HCT116 (cell line): ENCODE results near the gene RNF227. TPM values are rescaled to one million over a fixed set of nuclear protein-coding genes. Genes with fewer than 3 reads are reported as not detected.

ENCODE experiments used
- ATAC-seq: fragments of 200-7000 bp; cut with Tn5 transposase; 2 replicates; pipeline ENCODE4 v1.9.1; 2020; ENCODE audit warnings: mild to moderate bottlenecking, moderate library complexity
- BruUV-seq: library from RNA; stranded (reverse); fragments of 400-500 nt; replicated peaks from 2 replicates; lab custom pipeline; 2021; lab: Mats Ljungman, UMichigan
- CTCF ChIA-PET: fragments of 300-600 bp; sonication (Branson Sonifier 250); formaldehyde crosslinking; loops from one replicate; lab custom pipeline; 2021; ENCODE audit warnings: antibody characterized with exemption; lab: Charles Lee
- POLR2A ChIA-PET: fragments of 300-600, 350-600 bp; sonication (Branson Sonifier 250); formaldehyde crosslinking; loops from one replicate; lab custom pipeline; 2021; ENCODE audit warnings: antibody characterized with exemption; lab: Charles Lee
- RAD21 ChIA-PET, 2 experiments: fragments of 300-600 bp; sonication (Branson Sonifier 250); formaldehyde crosslinking; loops; one replicate each; lab custom pipeline; 2023; ENCODE audit warnings: low total read pairs in 2 of 2; ENCODE audit not compliant: uncharacterized antibody in 2 of 2, unreplicated experiment in 2 of 2, low non-redundant PET in 1 of 2; lab: Charles Lee
- DNase-seq: peaks from one replicate; pipeline ENCODE4 v3.0.0-alpha.2; 2010; ENCODE audit warnings: low read depth, low spot score
- H2AFZ ChIP-seq: fragments of 200-600 bp; shearing (Covaris generic), sonication (generic); 2 replicates; pipeline ENCODE4 v1.6.1; 2017; ENCODE audit warnings: low read depth, mixed run types, mixed read lengths, antibody characterized with exemption, low read length; ENCODE audit not compliant: poor library complexity, severe bottlenecking
- H3K27ac ChIP-seq: 2 replicates; pipeline ENCODE4 v1.5.1; 2012; ENCODE audit warnings: low read depth, low read length
- H3K27me3 ChIP-seq: fragments of 200-600 bp; sonication (generic); 2 replicates; pipeline ENCODE4 v1.6.1; 2016; ENCODE audit warnings: mixed run types, low read length, mixed read lengths; ENCODE audit not compliant: insufficient read depth
- H3K36me3 ChIP-seq, 2 experiments: fragments of 200-500 bp in 1 of 2; fragments of 200-600 bp in 1 of 2; sonication (Bioruptor generic) in 1 of 2; sonication (generic) in 1 of 2; 2 replicates each; pipeline versions ENCODE4 v1.5.1 to v1.6.1; 2014 to 2016; ENCODE audit warnings: low read length in 2 of 2, inconsistent platforms in 1 of 2, mixed read lengths in 1 of 2, mixed run types in 1 of 2; ENCODE audit not compliant: insufficient read depth in 2 of 2, control insufficient read depth in 1 of 2
- H3K4me1 ChIP-seq, 2 experiments: fragments of 200-600 bp in 1 of 2; sonication (generic) in 1 of 2; 2 replicates each; pipeline versions ENCODE4 v1.5.1 to v1.6.1; 2012 to 2017; ENCODE audit warnings: low read length in 2 of 2, inconsistent platforms in 1 of 2, mild to moderate bottlenecking in 1 of 2, mixed read lengths in 1 of 2, mixed run types in 1 of 2, moderate library complexity in 1 of 2; ENCODE audit not compliant: insufficient read depth in 2 of 2, control insufficient read depth in 1 of 2
- H3K4me2 ChIP-seq: fragments of 200-600 bp; sonication (generic); 2 replicates; pipeline ENCODE4 v1.6.1; 2017; ENCODE audit warnings: mixed run types, low read length, mixed read lengths
- H3K4me3 ChIP-seq, 2 experiments: fragments of 200-600 bp in 1 of 2; sonication (generic) in 1 of 2; replicated peaks in 1 of 2; 2 replicates each; pipeline ENCODE4 v1.5.1; 2011 to 2016; ENCODE audit warnings: low read length in 2 of 2, control low read depth in 1 of 2, low read depth in 1 of 2, mild to moderate bottlenecking in 1 of 2, mixed read lengths in 1 of 2, mixed run types in 1 of 2
- H3K79me2 ChIP-seq: fragments of 200-600 bp; sonication (generic); 2 replicates; pipeline ENCODE4 v1.6.1; 2017; ENCODE audit warnings: mild to moderate bottlenecking, mixed run types, low read length, moderate library complexity, mixed read lengths; ENCODE audit not compliant: insufficient read depth
- H3K9ac ChIP-seq: fragments of 200-600 bp; sonication (generic); 2 replicates; pipeline ENCODE4 v1.6.1; 2016; ENCODE audit warnings: low read length, mixed read lengths
- H3K9me2 ChIP-seq: fragments of 200-600 bp; sonication (generic), shearing (Covaris generic); 2 replicates; pipeline ENCODE4 v1.6.1; 2017; ENCODE audit warnings: mixed run types, mild to moderate bottlenecking, moderate library complexity; ENCODE audit not compliant: insufficient read depth
- H3K9me3 ChIP-seq, 2 experiments: fragments of 200-500 bp in 1 of 2; fragments of 200-600 bp in 1 of 2; sonication (Bioruptor generic) in 1 of 2; sonication (generic) in 1 of 2; 2 replicates each; pipeline ENCODE4 v1.6.1; 2014 to 2017; ENCODE audit warnings: low read length in 2 of 2, mixed read lengths in 2 of 2, inconsistent platforms in 1 of 2, low read depth in 1 of 2, mild to moderate bottlenecking in 1 of 2, mixed run types in 1 of 2, moderate library complexity in 1 of 2; ENCODE audit not compliant: control insufficient read depth in 1 of 2, insufficient read depth in 1 of 2
- H4K20me1 ChIP-seq: fragments of 200-600 bp; sonication (generic), shearing (Covaris generic); 2 replicates; pipeline ENCODE4 v1.6.1; 2017; ENCODE audit warnings: mixed run types, mild to moderate bottlenecking, moderate library complexity; ENCODE audit not compliant: insufficient read depth
- ELF1 ChIP-seq: IDR thresholded peaks from 2 replicates; pipeline ENCODE4 v1.6.1; 2012; ENCODE audit warnings: low read depth, borderline replicate concordance
- EZH2 ChIP-seq: fragments of 200-600 bp; sonication (generic); IDR thresholded peaks from 2 replicates; pipeline ENCODE4 v1.6.1; 2017; ENCODE audit warnings: antibody characterized with exemption, mixed run types
- EZH2phosphoT487 ChIP-seq: fragments of 200-600 bp; IDR thresholded peaks from 2 replicates; pipeline ENCODE4 v1.6.1; 2018; ENCODE audit warnings: antibody characterized with exemption, borderline replicate concordance
- FOSL1 ChIP-seq: IDR thresholded peaks from 2 replicates; pipeline ENCODE4 v1.6.1; 2012; ENCODE audit warnings: low read depth
- POLR2AphosphoS5 ChIP-seq: IDR thresholded peaks from 2 replicates; pipeline ENCODE4 v1.6.1; 2011; ENCODE audit warnings: mild to moderate bottlenecking, low read depth, low read length, moderate library complexity
- RAD21 ChIP-seq: IDR thresholded peaks from 2 replicates; pipeline ENCODE4 v1.6.1; 2012; ENCODE audit warnings: low read depth, mild to moderate bottlenecking
- SIN3A ChIP-seq: IDR thresholded peaks from 2 replicates; pipeline ENCODE4 v1.6.1; 2012; ENCODE audit warnings: low read depth
- SP1 ChIP-seq: IDR thresholded peaks from 2 replicates; pipeline ENCODE4 v1.6.1; 2012; ENCODE audit warnings: low read depth
- TCF7L2 ChIP-seq: IDR thresholded peaks from 2 replicates; pipeline ENCODE4 v1.7.0; 2011; ENCODE audit warnings: borderline replicate concordance, inconsistent platforms; ENCODE audit not compliant: insufficient read depth, insufficient read length; ENCODE audit errors: extremely low read depth
- intact Hi-C: fragments of 100-400 bp; cut with micrococcal nuclease; formaldehyde crosslinking; loops from 2 replicates; pipeline ENCODE4 v1.10.0; 2022
- total RNA-seq: library from RNA; stranded (reverse); gene quantifications from one replicate; pipeline ENCODE4 v1.2.1, GENCODE V29; 2021; ENCODE audit not compliant: unreplicated experiment
- TF ChIP-seq, protein P1 (sequence below): IDR thresholded peaks from 2 replicates; pipeline ENCODE4 v1.6.1; 2012
- TF ChIP-seq, protein P2 (sequence below), 3 experiments: fragments of 200-600 bp in 1 of 3; sonication (generic) in 1 of 3; IDR thresholded peaks in 2 of 3; conservative IDR thresholded peaks in 1 of 3; 2 replicates each; pipeline ENCODE4 v1.5.1; 2012 to 2017; ENCODE audit warnings: low read depth in 2 of 3, low read length in 2 of 3, antibody characterized with exemption in 1 of 3, borderline replicate concordance in 1 of 3, control low read depth in 1 of 3, mild to moderate bottlenecking in 1 of 3, mixed read lengths in 1 of 3, mixed run types in 1 of 3, moderate library complexity in 1 of 3; ENCODE audit not compliant: insufficient read depth in 1 of 3

Gene RNF227
- total RNA-seq, 1 experiment from 2014 or later: 0.74 TPM

DNA sequence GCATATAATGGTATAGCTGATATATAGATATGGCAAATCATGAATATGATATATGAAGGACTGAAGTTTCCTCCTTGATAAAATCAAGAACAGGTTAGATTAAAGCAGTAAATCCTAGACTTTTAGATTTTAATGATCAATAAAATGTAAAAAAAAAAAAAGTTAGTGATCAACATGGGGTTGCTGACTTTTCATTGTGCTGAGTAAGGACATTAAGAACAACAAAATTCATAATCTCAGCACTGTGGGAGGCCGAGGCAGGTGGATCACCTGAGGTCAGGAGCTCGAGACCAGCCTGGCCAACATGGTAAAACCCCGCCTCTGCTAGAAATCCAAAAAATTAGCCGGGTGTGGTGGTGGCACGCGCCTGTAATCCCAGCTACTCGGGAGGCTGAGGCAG, 37.9 kb downstream of the RNF227 start:
- RAD21 ChIA-PET: no interaction called here
- ATAC-seq (no peak), DNase-seq (no peak)
- peaks cover 0 to 3% of the 10 kb centered on the region in 2 experiments; a peak in 2 of 4 replicates for H3K36me3 ChIP-seq
- no peak overlapping the region for H3K4me3 ChIP-seq
- no peak overlapping the region for H2AFZ ChIP-seq
- H3K9me2 ChIP-seq: no peaks in the 10 kb centered on the region
- H3K4me2 ChIP-seq: no peak overlapping the region
- no peaks in the 10 kb centered on the region for H3K4me1 ChIP-seq
- CTCF ChIA-PET: no interaction called here
- no TSS peak for BruUV-seq
- TF ChIP-seq EZH2phosphoT487 (no peak), SP1 (no peak), RAD21 (no peak)
- TF ChIP-seq, protein P1, sequence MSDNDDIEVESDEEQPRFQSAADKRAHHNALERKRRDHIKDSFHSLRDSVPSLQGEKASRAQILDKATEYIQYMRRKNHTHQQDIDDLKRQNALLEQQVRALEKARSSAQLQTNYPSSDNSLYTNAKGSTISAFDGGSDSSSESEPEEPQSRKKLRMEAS: no peak
- H3K9me3 ChIP-seq: no peaks in the 10 kb centered on the region
- no peaks in the 10 kb centered on the region for H3K79me2 ChIP-seq
- POLR2A ChIA-PET: no interaction called here
- intact Hi-C loops: no loop called here
- H3K27me3 ChIP-seq: no peaks in the 10 kb centered on the region
- H3K9ac ChIP-seq: no peak overlapping the region
- no peaks in the 10 kb centered on the region for H4K20me1 ChIP-seq
- H3K27ac ChIP-seq: no peak overlapping the region

DNA sequence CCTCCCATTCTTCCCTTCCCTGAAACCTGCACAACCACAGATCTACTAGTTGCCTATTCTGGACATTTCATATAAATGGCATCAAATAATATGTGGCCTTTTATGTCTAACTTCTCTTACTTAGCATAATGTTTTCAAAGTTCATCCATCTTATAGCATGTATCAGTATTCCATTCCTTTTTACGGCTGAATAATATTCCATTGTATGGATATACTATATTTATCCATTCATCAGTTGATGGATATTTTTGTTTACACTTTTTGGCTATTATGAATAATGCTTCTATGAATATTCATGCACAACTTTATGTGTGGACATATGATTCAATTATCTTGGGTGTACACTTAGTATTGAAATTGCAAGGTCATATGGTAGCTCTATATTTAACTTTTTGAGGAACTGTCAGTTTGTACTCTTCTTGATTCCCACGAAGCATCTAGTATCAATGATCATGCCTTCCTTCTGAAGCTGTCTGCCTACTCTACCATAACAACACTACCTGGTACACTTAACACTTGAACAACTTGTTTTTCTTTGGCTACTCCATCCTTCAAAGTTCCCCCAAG, 40.2 kb downstream of the RNF227 start:
- H3K4me3 ChIP-seq: no peak overlapping the region
- ChIA-PET RAD21 (no interaction called here), POLR2A (interaction anchor here (1.0 kb wide), 1 partner anchor 11 kb away, joined by 4 read pairs; no protein-coding TSS in a partner anchor), CTCF (no interaction called here)
- peaks cover 0 to 3% of the 10 kb centered on the region in 2 experiments; a peak in 2 of 4 replicates for H3K36me3 ChIP-seq
- H3K4me2 ChIP-seq: no peak overlapping the region
- H3K9me3 ChIP-seq: no peaks in the 10 kb centered on the region
- no peak for DNase-seq
- H3K9me2 ChIP-seq: no peaks in the 10 kb centered on the region
- TF ChIP-seq ELF1 (no peak), EZH2phosphoT487 (no peak), POLR2AphosphoS5 (no peak), TCF7L2 (no peak), FOSL1 (no peak), SIN3A (no peak), EZH2 (no peak)
- TF ChIP-seq, protein P2, sequence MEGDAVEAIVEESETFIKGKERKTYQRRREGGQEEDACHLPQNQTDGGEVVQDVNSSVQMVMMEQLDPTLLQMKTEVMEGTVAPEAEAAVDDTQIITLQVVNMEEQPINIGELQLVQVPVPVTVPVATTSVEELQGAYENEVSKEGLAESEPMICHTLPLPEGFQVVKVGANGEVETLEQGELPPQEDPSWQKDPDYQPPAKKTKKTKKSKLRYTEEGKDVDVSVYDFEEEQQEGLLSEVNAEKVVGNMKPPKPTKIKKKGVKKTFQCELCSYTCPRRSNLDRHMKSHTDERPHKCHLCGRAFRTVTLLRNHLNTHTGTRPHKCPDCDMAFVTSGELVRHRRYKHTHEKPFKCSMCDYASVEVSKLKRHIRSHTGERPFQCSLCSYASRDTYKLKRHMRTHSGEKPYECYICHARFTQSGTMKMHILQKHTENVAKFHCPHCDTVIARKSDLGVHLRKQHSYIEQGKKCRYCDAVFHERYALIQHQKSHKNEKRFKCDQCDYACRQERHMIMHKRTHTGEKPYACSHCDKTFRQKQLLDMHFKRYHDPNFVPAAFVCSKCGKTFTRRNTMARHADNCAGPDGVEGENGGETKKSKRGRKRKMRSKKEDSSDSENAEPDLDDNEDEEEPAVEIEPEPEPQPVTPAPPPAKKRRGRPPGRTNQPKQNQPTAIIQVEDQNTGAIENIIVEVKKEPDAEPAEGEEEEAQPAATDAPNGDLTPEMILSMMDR (IDR thresholded peaks at IDR 0.05 in 2 of 3, conservative IDR thresholded peaks at IDR 0.05 in 1 of 3; ENCODE audit: borderline replicate concordance in 1 of 3, insufficient read depth in 1 of 3, low read depth in 2 of 3, low read length in 2 of 3): no peak
- H3K79me2 ChIP-seq: no peaks in the 10 kb centered on the region
- H3K27me3 ChIP-seq: no peaks in the 10 kb centered on the region
- H2AFZ ChIP-seq: no peak overlapping the region
- no peak for ATAC-seq
- no peaks in the 10 kb centered on the region for H4K20me1 ChIP-seq
- intact Hi-C loops: no loop called here
- no peaks in the 10 kb centered on the region for H3K4me1 ChIP-seq
- no peak overlapping the region for H3K9ac ChIP-seq
- BruUV-seq: no TSS peak
- H3K27ac ChIP-seq: no peak overlapping the region
